ENCODE results near the gene STEAP1.
"Not testable (repeated sequence)": the region's sequence is repeated elsewhere in the genome, so short reads cannot be mapped to it uniquely, and the experiment has no call there.

The STEAP1 gene

DNA sequence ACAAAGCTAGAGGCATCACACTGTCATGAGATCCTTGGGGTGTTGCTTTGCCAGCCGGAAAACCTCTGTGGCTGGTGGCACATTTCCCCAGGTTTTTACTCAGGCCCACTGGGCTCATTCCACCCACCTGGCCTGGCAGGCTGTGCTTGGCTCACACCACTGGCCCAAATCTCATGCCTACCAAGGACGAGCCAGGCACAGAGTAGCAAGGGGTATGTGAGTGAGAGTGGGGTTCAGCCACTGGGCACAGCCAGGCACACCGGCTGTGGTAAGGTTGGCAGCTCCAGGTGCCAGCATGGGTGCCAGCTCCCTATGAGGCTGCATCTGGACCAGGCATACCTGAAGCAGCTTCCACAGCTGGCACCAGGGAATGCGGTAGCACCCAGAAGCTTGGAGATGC is 21.4 kb downstream of the STEAP1 start:
- DNase-seq: no peak

- no peak for DNase-seq
Observed at GRCh38 chr7:90176195-90176594, 21.9 kb downstream of the STEAP1 start.

DNA sequence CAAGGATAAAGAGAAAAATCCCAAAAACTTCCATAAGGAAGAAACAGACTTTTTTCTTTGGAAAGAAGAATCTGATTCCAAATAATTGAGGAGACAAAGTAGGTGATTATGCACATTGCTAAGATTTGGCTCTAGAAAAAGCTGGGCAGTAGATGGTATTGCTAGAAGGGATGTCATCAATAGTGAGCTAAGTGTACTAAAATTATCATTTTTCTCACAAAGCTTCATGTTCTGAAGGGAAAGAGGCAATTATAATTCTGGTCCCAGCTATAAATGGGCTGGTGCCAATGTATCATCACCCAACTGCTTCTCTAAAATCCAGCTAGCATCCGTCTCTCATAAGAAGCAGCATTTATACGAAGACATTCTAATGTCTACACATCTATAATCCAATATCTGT is 23.9 kb downstream of the STEAP1 start:
- DNase-seq: no peak

GRCh38 chr7:90178679-90179278 is 24.5 kb downstream of the STEAP1 start:
- DNase-seq: no peak

GRCh38 chr7:90180011-90180585 is 25.8 kb downstream of the STEAP1 start:
- no peak for DNase-seq

DNA sequence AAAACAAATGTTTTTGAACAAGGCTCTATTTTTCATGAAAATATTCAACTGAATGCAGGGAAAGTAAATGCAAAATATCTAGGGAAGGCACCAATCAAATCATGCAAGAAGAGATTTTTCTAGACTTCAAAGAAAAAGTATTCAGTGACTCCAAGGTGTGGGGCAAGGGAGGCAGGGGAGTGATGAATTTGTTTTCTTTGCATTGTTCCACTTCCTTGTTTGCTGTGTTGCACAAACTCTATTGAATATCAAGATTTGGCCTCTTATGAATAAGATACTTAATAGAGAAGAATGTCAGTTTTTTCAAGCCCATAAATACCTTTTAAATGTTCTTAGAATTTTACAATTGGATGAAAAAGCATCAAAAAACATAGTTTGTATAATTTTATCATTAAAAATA is 26.4 kb downstream of the STEAP1 start:
- DNase-seq: no peak

DNA sequence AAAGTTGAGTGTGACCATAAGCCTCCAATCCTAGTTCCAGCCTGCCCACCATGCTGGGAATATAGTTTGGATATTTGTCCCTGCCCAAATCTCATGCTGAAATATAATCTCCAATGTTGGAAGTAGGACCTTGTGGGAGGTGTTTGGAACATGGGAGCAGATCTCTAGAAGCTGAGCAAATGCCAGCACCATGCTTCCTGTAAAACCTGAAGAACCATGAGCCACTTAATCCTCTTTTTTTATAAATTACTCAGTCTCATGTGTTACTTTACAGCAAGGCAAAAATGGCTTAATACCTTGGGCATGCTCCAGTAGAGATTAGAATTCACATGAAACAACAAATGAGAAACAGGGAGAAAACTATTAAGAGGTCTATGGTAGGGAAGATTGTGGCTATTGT is 27.2 kb downstream of the STEAP1 start:
- DNase-seq: no peak

DNA sequence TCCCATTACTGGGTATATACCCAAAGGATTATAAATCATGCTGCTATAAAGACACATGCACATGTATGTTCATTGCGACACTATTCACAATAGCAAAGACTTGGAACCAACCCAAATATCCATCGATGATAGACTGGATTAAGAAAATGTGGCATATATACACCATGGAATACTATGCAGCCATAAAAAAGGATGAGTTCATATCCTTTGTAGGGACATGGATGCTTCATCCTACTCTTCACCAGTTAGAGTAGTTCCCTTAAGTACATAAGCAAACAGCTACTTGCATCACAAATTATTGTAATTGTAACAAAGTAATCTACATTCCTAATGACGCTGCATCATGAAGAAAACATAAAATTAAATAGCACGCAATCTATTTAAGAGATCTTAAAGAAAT is 32.0 kb downstream of the STEAP1 start:
- not testable (repeated sequence) for DNase-seq

DNA sequence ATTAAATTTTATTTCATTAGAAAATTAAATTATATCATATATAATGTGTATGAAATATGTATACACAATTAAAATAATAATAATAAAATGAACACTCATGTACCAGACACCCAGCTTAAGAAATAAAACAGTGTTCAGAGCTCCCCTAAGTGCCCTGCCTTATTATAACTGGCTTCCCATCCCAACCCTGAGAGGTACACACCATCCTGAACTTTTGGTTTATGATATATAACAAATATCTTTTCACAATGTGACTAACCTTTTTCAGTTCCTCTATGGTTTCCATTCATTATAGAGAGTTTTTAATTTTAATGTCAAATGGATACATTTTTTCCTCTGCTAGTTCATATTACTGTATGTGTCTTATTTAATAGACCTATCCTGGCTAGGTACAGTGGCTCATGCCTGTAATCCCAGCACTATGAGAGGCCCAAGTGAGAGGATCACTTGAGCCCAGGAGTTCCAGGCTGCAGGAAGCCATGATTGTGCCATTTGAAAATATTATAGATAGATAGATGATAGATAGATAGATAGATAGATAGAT is 33.3 kb downstream of the STEAP1 start:
- no peak for DNase-seq

DNA sequence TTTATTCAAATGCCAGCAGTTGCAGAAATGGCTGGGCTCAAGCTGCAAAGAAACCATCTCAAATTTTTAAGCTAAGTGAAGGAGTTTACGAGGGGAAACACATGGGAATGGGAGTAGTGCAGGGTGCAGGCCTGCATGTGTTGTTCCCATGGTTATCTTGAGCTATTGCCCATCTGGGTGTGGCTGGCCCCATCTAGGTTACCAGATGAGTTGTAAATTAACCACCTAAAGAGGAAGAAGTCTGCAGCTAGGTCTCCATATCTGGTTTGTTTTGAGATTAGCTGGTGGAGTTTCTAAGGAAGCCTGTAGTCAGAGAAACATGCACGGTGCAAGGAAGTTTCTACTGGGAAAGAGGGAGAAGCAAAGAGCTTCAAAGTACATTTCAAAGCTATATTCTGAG is 34.0 kb downstream of the STEAP1 start:
- DNase-seq: no peak

DNA sequence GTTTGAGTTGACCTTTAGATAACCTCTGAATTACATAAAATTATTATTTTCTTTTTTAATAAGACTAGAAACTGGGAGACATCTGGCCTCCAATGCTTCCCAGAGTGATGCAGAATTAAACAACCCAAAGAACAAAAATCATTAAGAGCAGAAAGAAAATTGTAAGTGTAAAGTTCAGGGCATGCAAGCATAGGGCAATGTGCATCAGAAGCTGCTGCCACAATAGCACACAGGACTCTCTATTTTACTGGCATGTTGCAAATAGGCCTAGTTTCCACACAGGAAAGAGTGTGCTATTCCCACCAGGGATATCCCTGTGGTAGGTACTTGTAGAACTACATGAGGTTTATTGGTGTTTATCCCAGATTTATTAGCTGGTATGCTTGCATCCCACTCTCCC is 36.7 kb downstream of the STEAP1 start:
- no peak for DNase-seq

- no peak for DNase-seq
Observed at GRCh38 chr7:90191648-90192047, 37.4 kb downstream of the STEAP1 start.

- no peak for DNase-seq
Observed at GRCh38 chr7:90192876-90193750, 38.8 kb downstream of the STEAP1 start.

DNA sequence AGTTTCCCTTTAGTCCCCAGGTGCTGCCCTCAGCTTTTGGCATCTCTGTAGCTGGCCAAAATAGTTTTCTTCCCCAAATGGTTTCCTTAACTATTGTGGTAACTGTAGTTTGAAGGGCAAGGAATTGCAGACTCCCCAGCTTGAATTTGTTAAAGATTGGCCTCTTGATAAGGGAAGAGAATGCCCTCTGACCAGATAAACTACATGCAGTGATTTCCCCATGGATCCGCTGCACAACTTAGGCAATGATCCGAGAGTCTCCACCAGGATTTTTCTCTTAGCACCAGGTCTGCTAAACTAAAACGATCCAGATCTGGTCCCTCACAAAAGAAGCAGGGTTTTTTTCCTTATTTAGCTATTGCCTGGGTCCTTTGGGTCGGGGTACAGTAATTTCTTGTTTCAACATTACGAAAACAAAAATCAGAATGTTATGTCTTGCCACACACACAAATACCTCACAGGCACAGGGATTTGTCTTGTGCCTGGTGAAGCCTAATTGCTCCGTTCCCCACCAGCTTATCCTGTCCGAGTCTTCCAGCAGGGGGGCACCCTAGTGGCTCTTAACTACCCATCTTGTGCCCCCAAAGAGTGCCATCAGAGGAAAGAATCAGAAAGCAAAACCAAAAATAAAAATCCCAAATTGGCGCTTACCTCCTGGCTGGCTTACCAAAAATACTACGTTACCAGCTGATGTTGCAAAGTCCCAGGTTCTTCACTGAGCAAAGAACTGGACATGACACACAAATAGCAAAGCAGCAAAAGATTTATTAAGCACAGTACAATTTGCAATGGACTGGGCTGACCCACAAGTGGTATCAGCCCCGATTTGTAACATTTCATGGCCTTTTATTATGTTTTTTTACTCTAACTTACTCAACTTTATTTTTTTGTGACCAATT is 40.9 kb downstream of the STEAP1 start:
- no peak for DNase-seq

- DNase-seq: no peak
Observed at GRCh38 chr7:90201500-90202195, 47.4 kb downstream of the STEAP1 start.

- no peak for DNase-seq
Observed at GRCh38 chr7:90207956-90208355, 53.7 kb downstream of the STEAP1 start.

GRCh38 chr7:90209776-90210175 is 55.5 kb downstream of the STEAP1 start:
- DNase-seq: no peak

DNA sequence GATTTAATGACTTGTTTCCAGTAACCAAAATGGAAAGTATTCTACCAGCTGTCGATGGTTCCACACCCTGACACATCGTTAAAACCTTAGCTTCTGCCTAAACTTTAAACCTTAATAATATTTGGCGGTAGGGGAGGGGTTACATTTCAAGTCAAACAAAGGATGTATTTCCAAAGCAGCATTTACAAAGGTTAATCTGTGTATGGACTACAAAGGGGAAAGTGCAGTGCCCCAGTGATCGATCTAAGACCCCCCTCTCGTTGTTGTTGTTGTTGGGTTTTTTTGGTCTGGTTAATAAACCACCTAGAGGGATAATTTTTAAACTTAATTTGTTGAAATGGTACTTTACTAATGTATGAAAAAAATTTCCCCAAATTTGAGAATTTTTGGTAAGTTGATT is 56.2 kb downstream of the STEAP1 start:
- no peak for DNase-seq

DNA sequence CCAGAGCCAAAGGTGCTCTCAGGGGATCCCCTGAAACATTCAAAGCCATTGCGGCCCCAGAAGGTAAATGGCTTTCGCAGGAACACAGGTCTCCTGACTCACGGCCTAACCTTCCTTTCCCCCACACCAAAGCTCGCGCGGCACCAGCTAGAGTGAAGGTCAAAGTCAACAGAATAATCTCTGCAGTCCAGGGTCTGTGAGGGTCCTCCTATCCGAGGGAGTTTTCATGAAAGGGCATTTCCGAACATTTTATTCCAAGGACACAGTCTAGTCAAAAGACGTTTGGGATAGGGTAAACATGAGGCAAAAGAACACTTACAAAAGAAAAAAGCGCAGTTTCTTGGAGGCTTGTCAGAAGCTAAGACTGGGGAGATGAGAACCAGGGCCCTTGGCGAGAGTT is 56.7 kb downstream of the STEAP1 start:
- no peak for DNase-seq

GRCh38 chr7:90211391-90212148 is 57.3 kb downstream of the STEAP1 start, which contains the start of gene STEAP2:
TSS of gene STEAP2 (plus strand) at chr7:90211740. CDS start at chr7:90225083, 13,343 bp downstream.
- peak; percentile 68 for DNase-seq

- DNase-seq: no peak
Observed at GRCh38 chr7:90212149-90212495, 57.9 kb downstream of the STEAP1 start.
